GM15510 (cell line): Measurements from ENCODE around the gene JPH3.

Source experiments
- POLR2A ChIP-seq: IDR thresholded peaks from 3 replicates; pipeline ENCODE4 v1.6.1; 2011; ENCODE audit warnings: borderline replicate concordance; ENCODE audit not compliant: insufficient read length; ENCODE audit errors: extremely low read depth

Gene JPH3

DNA sequence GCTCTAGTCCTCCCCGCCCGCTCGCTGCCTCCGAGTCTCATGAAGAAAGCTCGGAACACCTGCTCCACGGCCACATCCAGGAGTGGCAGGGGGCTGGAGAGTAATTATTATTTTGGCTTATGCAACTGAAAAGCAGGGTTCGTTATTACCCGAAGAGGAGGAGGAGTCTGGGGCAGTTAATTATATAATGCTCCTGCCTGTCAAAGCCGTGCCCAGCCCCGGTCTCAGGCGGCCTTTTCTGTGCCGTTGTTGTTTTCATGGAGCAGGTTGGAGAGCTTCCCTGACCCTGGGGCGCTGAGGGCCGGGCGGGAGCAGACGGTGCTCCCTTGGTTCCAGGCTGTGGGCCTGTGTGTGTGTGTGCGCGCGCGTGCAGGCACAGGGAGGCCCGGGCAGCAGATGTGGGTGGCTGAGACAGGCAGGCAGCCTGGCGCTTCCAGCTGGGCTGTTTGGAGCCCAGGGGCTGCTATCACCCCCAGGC, 2.4 kb downstream of the JPH3 start:
- no peak for TF ChIP-seq POLR2A

DNA sequence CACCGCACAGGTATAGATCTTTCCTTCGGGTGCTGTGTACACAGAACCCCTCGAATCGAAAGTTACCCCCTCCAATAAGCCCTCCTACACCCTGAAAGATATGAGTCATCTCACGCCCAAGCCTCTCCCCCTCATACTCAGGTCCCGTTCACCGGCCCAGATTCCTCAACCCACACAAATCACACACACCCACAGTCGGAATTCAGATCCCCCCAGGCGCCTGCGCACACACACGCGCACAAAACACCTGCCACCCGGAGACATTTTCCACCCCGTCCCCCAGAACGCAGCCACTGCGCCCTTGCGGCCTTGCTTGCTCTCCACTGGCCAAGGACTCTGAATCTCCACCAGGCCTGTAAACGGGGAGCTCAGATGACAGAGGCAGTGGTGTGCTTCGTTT, 4.9 kb downstream of the JPH3 start:
- TF ChIP-seq POLR2A = no peak

DNA sequence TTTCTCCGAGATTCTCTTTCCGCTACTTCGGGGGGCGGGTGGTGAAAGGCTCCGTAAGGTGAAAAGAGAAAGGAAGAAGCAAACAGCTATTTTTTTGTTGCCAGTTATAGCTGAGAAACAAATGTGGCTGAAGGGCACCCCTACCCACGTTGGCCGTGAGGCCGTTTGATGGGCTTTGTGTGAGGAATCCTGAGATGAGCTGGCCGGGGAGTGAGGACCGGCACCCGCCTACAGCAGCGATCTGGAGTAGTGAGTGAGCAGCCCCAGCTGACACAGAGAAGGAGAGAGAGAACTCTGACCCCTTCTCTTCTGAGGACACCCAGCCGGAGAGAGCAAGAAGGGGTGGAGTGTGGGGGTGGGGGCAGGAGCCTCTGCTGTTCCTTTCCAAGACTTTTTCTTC, 5.6 kb downstream of the JPH3 start:
- TF ChIP-seq POLR2A = no peak

DNA sequence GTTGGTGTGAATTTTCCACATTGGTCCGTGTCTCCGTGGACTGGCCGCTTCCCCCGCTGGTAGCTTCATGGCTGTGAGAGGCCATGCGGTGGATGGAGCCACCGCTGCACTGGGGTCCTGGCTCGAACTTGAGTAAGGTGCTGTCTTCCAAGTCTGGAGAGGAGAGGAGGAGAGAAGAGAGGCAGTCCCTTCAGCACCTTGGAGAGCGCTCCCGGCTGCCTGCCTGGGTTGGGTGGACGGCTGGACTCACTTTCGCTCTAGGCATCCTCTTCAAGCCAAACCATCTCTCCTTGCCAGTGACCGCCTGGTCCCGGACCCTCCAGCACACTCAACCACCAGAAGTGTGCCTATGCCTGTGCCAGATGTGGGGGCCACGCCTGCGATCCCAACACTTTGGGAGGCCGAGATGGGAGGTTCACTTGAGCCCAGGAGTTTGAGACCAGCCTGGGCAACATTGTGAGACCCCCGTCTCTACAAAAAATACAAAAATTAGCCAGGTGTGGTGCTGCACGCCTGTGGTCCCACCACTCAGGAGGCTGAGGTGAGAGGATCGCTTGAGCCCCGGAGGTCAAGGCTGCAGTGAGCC, 6.2 kb downstream of the JPH3 start:
- TF ChIP-seq POLR2A = no peak

DNA sequence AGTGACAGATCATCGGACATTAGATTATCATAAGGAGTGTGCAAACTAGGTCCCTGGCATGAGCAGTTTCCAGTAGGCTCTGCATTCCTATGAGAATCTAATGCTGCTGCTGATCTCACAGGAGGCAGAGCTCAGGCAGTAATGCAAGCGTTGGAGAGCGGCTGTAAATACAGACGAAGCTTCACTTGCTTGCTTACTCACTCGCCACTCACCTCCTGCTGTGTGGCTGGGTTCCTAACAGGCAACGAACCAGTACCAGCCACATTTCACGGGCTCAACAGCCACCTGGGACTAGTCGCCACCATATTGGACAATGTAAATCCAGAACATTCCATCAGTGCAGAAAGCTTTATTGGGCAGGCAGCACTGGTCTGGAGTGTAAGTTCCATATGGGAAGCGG, 7.7 kb downstream of the JPH3 start:
- TF ChIP-seq POLR2A = no peak

DNA sequence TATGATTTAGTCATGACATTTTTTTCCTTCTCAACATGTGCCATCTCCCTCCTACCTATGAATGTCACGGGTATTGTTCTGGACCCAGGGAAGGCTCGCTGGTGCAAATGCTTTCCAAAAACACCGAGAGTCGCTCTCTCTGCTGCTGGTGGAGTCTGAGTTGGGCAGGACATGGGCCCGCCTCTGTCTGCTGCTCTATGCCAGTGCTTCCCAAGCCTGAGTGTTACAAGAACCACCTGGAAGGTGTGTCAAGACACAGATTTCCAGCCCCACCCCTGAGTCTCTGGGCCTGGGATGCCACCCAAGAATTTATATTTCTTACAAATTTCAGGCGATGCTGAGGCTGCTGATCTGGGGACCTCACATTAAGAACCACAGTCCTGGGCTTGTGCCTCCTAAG, 9.1 kb downstream of the JPH3 start:
- TF ChIP-seq POLR2A = no peak

DNA sequence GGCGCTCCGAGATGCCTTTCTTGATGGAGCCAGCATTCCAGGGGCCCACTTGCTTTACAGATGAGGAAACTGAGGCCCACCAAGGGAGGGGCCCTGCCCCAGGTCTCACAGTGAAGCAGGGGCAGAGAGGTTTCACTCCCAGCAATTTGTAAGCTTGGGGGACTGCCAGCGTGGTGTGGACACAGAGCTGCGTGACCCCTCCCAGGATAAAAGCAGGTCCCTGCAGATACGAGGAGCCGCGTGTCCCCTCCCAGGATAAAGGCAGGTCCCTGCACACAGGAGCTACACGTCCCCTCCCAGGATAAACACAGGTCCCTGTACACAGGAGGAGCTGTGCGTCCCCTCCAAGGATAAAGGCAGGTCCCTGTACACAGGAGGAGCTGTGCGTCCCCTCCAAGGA, 11.7 kb downstream of the JPH3 start:
- TF ChIP-seq POLR2A = no peak

DNA sequence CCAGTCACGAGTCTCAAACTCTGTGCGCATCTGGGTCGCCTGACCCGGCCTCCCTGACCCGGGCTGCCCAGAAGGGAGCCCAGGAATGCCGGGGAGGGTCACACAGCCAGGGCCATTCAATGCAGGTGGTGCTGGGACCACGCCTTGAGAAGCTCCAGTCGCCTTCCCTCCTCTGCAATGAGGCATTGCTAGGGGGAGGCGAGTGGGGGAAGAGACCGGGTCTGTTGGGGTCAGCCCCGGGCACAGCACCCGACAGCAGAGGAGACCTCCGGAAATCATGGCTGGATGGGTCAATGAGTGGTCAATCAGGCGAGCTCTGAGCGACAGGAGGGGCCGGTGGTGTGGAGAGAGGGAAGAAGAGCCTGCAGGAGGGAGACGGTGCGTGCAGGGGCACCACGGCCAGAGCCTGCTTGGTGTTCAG, 13.3 kb downstream of the JPH3 start:
- no peak for TF ChIP-seq POLR2A

DNA sequence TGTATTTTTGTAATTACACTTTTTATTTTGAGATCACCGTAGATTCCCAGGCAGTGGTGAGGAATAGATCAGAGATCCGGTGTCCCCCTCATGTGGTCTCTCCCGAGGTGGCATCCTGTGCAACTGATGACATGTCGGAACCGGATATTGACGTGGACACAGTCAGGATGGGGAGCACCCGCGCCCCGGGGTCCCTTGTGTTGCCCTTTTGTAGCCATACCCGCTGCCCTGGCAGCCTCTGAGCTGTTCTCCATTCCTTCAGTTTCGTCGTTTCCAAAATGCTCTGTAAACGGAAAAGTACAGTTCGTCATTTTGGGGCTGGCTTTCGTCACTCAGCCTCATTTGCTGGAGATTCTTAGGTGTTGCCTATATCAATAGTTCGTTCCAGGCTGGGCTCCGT, 14.2 kb downstream of the JPH3 start:
- TF ChIP-seq POLR2A = no peak

DNA sequence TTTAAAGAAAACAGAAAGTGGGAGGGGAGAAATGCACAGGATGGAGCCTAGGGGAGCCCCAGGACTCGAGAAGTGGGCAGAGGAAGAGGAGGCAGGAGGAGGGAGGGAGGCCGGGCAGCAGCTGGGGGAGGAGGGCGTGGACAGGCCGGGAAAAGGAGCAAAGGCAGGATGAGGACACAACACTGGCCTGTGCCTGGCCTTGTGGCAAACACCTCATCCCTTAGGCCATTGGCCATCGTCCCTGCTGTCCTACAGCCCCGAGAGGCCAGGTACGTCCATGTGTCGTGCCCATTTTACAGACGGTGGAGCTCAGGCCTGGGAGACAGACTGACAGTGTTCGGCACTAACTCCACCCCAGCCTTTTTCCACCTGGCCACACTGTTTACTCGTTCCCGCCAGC, 15.9 kb downstream of the JPH3 start:
- no peak for TF ChIP-seq POLR2A

DNA sequence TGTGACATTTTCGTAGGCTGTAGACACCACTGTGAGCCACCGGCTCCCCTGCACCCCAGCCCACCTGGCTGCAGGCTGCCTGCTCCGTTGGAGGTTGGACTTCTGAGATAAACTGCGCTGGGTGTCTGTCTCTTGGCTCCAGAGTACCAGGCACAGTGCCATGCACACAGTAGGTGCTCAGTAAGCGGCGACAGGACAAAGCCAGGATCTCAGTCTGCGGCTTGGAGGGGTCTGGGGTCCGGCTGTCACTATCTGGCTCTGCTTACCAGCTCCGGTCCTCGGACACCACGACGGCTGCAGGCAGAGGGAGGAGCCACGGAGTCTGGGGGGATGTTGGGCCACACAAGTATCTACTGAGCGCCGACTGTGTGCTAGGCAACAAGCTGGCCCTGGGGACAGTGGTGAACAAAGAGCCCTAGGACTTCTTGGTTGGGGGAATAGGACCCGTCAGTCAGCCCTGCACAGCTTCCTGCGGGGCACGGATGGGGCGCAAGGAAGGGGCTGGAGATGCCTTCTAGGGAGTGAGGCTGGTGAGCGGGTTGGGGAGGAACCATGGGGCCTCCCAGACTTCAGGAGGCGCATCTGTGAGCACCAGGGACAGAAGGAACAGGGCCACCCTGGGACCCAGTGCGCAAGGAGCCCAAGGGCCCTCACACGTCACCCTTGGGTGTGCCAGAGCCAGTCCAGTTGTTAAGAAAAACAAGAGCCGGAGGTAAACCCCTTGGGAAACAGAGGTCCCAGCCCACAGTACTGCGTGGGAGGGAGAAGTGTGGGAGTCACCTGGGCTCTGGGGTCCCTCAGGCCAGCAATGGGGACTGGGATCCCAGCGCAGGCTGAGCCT, 17.3 kb downstream of the JPH3 start:
- TF ChIP-seq POLR2A = no peak

DNA sequence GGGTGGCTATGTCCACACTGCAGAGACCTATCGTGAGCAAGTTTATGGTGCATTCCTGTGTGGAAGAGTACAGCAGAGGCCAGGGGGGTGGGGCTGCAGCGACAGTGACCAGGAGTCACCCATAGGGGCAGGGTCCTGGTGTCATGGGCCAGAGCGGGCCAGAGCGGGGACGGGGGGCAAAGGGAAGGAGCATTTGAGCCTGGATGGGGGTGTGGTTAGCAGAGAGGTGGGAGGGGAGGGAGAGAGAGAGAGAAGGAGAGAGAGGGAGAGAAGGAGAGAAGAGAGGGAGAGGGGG, 17.8 kb downstream of the JPH3 start:
- no peak for TF ChIP-seq POLR2A

DNA sequence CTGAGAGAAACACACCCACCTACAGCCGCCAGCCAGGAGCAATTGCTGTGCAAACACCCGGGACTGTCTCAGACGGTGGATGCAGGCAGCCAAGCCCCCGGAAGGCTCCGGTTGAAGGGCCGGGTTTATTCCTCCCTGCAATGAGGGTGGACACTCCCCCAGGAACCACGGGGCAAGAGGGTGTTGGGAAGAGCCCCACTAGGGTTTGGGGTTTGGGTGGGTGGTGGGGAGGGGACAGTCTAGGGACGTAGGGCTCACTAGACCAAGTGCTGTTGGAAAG, 19.2 kb downstream of the JPH3 start:
- no peak for TF ChIP-seq POLR2A

DNA sequence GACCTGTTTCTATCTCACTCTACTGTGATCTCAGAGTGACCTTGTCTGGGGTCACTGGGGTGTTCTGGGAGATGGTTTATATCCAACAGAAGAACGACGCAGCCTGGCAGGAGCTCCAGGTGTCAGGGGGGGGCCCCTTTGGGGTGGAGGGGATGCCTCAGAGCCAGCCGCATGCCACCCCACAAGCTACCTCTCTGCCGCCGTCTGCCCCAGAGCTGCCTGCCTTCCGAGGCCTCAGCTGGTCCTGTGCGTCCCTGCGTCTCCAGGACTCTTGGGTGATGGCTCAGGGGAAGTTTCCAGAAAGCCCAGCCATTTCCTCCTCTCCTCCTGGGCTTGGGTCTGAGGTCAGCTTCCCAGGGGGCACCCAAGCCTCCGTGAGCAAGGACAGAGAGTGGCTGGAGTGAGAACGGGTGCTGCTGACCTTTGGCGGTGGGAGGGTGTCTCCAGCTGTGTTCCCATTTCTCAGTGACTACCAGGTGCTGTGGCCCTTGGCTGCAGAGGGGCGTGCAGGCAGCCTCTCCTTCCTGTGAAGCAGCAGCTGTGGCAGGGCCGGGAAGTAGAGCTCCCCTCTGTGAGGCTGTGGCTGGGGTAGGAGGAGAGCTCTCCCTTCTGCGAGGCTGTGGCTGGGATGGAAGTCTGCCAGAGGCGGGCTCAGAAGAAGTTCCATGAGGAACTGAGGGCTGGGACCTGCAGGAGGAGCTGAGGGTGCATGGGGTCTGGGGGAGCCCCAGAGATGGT, 19.8 kb downstream of the JPH3 start:
- no peak for TF ChIP-seq POLR2A

DNA sequence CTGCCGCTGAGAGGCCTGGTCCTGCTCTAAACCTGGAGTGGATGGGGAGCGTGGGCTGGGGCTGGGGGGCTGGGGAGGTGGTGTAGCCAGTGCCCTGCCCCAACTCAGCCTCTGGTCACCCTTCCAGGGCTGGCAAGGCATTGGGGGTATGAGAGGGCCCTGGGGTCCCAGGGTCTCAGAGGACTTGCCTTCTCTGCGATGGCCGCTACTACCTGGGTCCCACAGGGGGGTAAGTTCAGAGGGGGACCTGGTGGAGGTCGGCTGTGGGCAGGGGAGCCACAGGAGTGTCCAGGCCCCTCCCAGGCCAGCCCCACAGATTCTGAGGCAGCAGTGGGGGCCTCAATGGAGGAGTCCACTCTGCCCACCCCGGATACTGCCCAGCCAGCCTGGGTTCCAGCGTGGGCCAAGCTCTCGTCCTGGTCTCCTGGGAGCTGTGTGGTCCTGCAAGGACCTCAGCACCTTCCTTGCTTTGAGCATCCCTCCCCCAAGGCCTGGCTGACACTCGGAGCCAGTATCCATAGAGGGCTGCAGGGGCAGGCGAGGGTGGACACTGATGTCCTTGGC, 20.5 kb downstream of the JPH3 start:
- TF ChIP-seq POLR2A = no peak
